Fibroblast of lung (primary cell): ENCODE results near the gene DGKZ. TPM values are rescaled to one million over a fixed set of nuclear protein-coding genes. Genes with fewer than 3 reads are reported as not detected.

Experiments
- DNase-seq, 2 donors: peaks; one replicate each; pipeline versions ENCODE4 v3.0.0 to v3.0.0-alpha.2; 2010; ENCODE audit warnings: low read depth in 2 of 2
- H2AFZ ChIP-seq: 2 replicates; pipeline ENCODE4 v1.5.1; 2012; ENCODE audit warnings: low read length, control low read depth, inconsistent platforms
- H3K27ac ChIP-seq: 2 replicates; pipeline ENCODE4 v1.5.1; 2011; ENCODE audit warnings: low read length, control low read depth; ENCODE audit not compliant: insufficient read depth
- H3K27me3 ChIP-seq: 2 replicates; pipeline ENCODE4 v1.5.1; 2011; ENCODE audit warnings: mild to moderate bottlenecking, low read length; ENCODE audit not compliant: control insufficient read depth, insufficient read depth
- H3K36me3 ChIP-seq: 2 replicates; pipeline ENCODE4 v1.5.1; 2011; ENCODE audit warnings: low read length; ENCODE audit not compliant: control insufficient read depth, insufficient read depth
- H3K4me1 ChIP-seq: 2 replicates; pipeline ENCODE4 v1.5.1; 2011; ENCODE audit warnings: low read length; ENCODE audit not compliant: control insufficient read depth, insufficient read depth; ENCODE audit errors: extremely low read depth
- H3K4me2 ChIP-seq: 2 replicates; pipeline ENCODE4 v1.5.1; 2011; ENCODE audit warnings: low read length, control low read depth; ENCODE audit not compliant: insufficient read depth; ENCODE audit errors: extremely low read depth
- H3K4me3 ChIP-seq, 4 experiments: fragments of 200-600 bp in 1 of 4; sonication (generic) in 1 of 4; replicated peaks in 1 of 4; 2 replicates each; pipeline ENCODE4 v1.5.1; 2011 to 2016; ENCODE audit warnings: low read length in 4 of 4, low read depth in 3 of 4, mild to moderate bottlenecking in 3 of 4, control low read depth in 2 of 4, inconsistent platforms in 1 of 4, mixed read lengths in 1 of 4; ENCODE audit not compliant: insufficient read depth in 1 of 4; ENCODE audit errors: control extremely low read depth in 1 of 4
- H3K79me2 ChIP-seq: 2 replicates; pipeline ENCODE4 v1.5.1; 2012; ENCODE audit warnings: mild to moderate bottlenecking, low read length, inconsistent platforms; ENCODE audit not compliant: control insufficient read depth, insufficient read depth
- H3K9ac ChIP-seq: 2 replicates; pipeline ENCODE4 v1.5.1; 2011; ENCODE audit warnings: mild to moderate bottlenecking, low read length, control low read depth; ENCODE audit not compliant: insufficient read depth
- H3K9me3 ChIP-seq: 2 replicates; pipeline ENCODE4 v1.5.1; 2012; ENCODE audit warnings: low read depth, low read length; ENCODE audit not compliant: control insufficient read depth, insufficient read depth
- H4K20me1 ChIP-seq: 2 replicates; pipeline ENCODE4 v1.5.1; 2011; ENCODE audit warnings: low read length; ENCODE audit not compliant: control insufficient read depth, insufficient read depth; ENCODE audit errors: extremely low read depth
- EZH2 ChIP-seq: IDR thresholded peaks from 2 replicates; pipeline ENCODE4 v1.5.1; 2012; ENCODE audit warnings: low read length, control low read depth, mild to moderate bottlenecking; ENCODE audit errors: missing control alignments
- polyA plus RNA-seq, 2 donors: library from polyadenylated mRNA; depleted of rRNA in 1 of 2; stranded (reverse) in 1 of 2; unstranded in 1 of 2; fragments of >200 nt; gene quantifications; 2 replicates each; pipeline ENCODE4 v1.2.1, GENCODE V29; 2011 to 2012; ENCODE audit warnings: missing spikeins in 1 of 2
- total RNA-seq: library from RNA; depleted of rRNA; stranded (reverse); fragments of >200 nt; gene quantifications from 2 replicates; pipeline ENCODE4 v1.2.1, GENCODE V29; 2014
- TF ChIP-seq, protein P1 (sequence below), 2 donors: IDR thresholded peaks in 1 of 2; conservative IDR thresholded peaks in 1 of 2; 1 replicate in 1 of 2; 2 replicates in 1 of 2; pipeline ENCODE4 v1.5.1; 2011 to 2012; ENCODE audit warnings: low read length in 2 of 2, control low read depth in 1 of 2, inconsistent platforms in 1 of 2, low read depth in 1 of 2, mild to moderate bottlenecking in 1 of 2

DGKZ gene
- total and polyA plus RNA-seq, 2 donors (not counting 1 experiment from before 2014, with no cell fraction given): 16.4 to 35.5 TPM

DNA sequence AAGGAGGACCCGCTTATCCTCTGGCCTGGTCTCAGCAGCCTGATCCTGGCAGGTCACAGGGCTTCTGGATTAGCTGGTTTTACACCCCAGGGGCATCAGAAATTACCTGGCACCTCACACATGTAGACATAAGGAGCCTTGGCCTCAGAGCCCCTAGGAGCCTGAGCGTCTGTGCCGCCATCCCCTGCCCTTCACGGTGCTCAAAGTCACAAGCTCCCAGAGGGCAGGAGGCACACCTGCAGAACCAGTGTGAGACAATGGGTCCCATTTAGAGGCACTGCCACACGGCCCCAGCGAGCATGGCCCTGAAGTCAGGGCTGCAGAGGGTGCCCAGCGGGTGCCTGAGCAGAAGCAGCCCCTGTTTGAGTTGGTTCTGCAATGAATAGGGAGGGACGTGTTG lies 3.9 kb downstream of the DGKZ start:
- Histone ChIP-seq H2AFZ (no peak overlapping the region), H3K4me2 (no peak overlapping the region), H4K20me1 (no peaks in the 10 kb centered on the region), H3K36me3 (no peaks in the 10 kb centered on the region), H3K79me2 (peaks cover 19% of the 10 kb centered on the region), H3K9ac (no peak overlapping the region), H3K27ac (no peak overlapping the region), H3K9me3 (no peaks in the 10 kb centered on the region), H3K4me1 (peaks cover 13% of the 10 kb centered on the region), H3K27me3 (no peaks in the 10 kb centered on the region), H3K4me3 (no peak overlapping the region)
- DNase-seq: no peak
- no peak for TF ChIP-seq EZH2
- TF ChIP-seq, protein P1, sequence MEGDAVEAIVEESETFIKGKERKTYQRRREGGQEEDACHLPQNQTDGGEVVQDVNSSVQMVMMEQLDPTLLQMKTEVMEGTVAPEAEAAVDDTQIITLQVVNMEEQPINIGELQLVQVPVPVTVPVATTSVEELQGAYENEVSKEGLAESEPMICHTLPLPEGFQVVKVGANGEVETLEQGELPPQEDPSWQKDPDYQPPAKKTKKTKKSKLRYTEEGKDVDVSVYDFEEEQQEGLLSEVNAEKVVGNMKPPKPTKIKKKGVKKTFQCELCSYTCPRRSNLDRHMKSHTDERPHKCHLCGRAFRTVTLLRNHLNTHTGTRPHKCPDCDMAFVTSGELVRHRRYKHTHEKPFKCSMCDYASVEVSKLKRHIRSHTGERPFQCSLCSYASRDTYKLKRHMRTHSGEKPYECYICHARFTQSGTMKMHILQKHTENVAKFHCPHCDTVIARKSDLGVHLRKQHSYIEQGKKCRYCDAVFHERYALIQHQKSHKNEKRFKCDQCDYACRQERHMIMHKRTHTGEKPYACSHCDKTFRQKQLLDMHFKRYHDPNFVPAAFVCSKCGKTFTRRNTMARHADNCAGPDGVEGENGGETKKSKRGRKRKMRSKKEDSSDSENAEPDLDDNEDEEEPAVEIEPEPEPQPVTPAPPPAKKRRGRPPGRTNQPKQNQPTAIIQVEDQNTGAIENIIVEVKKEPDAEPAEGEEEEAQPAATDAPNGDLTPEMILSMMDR (conservative IDR thresholded peaks at IDR 0.05 in 1 of 2, IDR thresholded peaks at IDR 0.05 in 1 of 2; ENCODE audit: low read depth in 1 of 2, low read length in 2 of 2): no peak

DNA sequence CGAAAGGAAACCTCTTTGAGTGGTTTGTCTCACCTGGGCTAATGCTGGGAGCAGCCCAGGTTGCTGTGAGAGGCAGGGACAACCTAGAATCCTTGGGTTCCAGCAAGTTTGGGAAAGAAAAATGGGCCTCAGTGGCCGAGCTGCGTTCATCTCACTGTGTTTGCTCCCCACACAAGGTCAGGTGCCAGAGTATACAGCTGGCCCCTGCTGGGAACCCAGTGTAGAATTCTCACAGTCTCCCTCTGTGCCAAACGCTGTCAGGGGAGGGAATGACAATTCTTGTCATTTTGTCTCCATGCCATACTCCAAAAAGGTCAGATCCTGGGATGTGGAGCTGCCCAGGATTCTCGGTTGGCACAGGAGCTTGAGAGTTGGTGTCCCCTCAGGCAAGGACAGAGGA lies 4.3 kb downstream of the DGKZ start:
- Histone ChIP-seq H3K9ac (no peak overlapping the region), H3K79me2 (peaks cover 21% of the 10 kb centered on the region), H4K20me1 (no peaks in the 10 kb centered on the region), H3K36me3 (no peaks in the 10 kb centered on the region), H3K27ac (no peak overlapping the region), H3K27me3 (no peaks in the 10 kb centered on the region), H3K4me2 (no peak overlapping the region), H3K9me3 (no peaks in the 10 kb centered on the region), H2AFZ (no peak overlapping the region), H3K4me1 (peaks cover 13% of the 10 kb centered on the region), H3K4me3 (no peak overlapping the region)
- TF ChIP-seq, protein P1 (conservative IDR thresholded peaks at IDR 0.05 in 1 of 2, IDR thresholded peaks at IDR 0.05 in 1 of 2; ENCODE audit: low read depth in 1 of 2, low read length in 2 of 2): no peak
- DNase-seq: no peak

DNA sequence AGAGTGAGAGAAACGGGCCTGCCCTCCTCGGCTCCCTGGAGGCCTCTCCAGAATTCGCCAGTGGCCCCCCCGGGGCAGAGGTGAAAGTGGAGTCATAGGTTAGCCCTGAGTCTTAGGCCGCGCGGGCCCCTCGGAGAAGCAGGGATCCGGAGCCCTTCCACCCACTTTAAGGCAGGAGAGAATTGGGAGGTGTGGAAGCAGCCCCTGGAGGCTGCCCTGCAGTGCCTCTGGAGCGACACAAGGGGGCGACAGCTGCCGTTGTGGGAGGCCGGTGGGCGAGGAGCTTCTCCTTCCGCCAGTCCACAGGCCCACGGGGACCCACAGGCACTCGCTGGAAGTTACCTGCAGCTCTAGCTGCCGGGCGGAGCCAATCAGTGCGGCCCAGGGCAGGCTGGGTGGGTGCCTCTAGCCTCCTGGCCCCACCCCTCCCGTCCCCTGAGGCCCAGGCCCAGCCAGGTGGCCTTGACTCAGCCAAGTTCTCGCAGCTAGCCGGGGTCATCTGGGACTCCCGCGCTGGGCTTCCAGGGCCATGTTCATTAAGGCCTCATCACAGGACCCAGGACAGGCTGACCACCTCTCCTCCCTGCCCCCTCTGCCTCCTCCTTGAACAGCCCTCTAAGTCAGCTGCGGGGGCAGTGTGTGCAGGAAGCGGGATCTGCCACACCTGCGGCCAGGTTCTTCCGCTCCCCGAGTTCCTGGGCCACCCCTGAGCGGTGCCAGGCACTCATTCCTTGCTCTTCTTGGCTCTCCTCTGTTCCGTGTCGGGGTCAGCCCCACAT lies 5.0 kb downstream of the DGKZ start:
- Histone ChIP-seq H3K9me3 (no peaks in the 10 kb centered on the region), H3K4me2 (no peak overlapping the region), H3K79me2 (peaks cover 21% of the 10 kb centered on the region), H3K4me1 (peaks cover 13% of the 10 kb centered on the region), H3K9ac (no peak overlapping the region), H3K27ac (no peak overlapping the region), H4K20me1 (no peaks in the 10 kb centered on the region), H3K27me3 (no peaks in the 10 kb centered on the region), H3K36me3 (no peaks in the 10 kb centered on the region), H3K4me3 (no peak overlapping the region), H2AFZ (no peak overlapping the region)
- TF ChIP-seq, protein P1 (conservative IDR thresholded peaks at IDR 0.05 in 1 of 2, IDR thresholded peaks at IDR 0.05 in 1 of 2; ENCODE audit: low read depth in 1 of 2, low read length in 2 of 2): peak; percentile 64 to 81
- TF ChIP-seq EZH2: no peak
- DNase-seq: peak in 1 of 2 donors; percentile 32
